ENCODE data around the gene IGF1R. TPM values are rescaled to one million over a fixed set of nuclear protein-coding genes. Genes with fewer than 3 reads are reported as not detected.

Gene IGF1R
- total RNA-seq, 1 experiment from 2014 or later = 16.3 TPM

DNA sequence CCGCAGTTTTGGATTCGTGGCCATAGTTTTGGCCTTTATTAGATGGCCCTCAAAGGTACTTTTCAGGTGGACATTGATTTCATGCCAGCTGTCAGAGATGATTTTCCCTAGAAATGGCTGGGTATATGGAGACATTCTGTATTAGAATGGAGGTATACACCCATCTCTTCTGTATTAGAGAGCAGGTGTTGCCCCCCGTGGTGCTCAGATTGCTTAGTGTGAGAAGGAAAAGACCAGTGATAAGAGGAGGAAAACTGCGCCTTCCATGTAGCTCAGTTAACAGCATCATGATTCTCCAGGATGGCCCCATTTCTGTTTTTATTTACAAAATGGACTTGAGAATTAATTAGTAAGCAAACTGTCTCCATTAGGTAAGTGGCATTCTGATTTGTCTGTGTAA, 145.9 kb downstream of the IGF1R start:
- Histone ChIP-seq H3K9me2 (ENCODE audit: insufficient read depth) (no peaks in the 10 kb centered on the region), H3K4me1 (ENCODE audit: control insufficient read depth in 1 of 2, insufficient read depth in 2 of 2, low read length in 2 of 2) (peaks cover 6 to 15% of the 10 kb centered on the region in 2 experiments; a peak in 3 of 4 replicates), H2AFZ (ENCODE audit: low read depth, low read length, poor library complexity, severe bottlenecking) (no peak overlapping the region), H3K36me3 (ENCODE audit: control insufficient read depth in 1 of 2, insufficient read depth in 2 of 2, low read length in 2 of 2) (no peaks in the 10 kb centered on the region), H3K79me2 (ENCODE audit: insufficient read depth, low read length) (no peaks in the 10 kb centered on the region), H3K4me3 (replicated peaks in 1 of 2; ENCODE audit: low read depth in 1 of 2, low read length in 2 of 2) (no peak overlapping the region), H3K9ac (ENCODE audit: low read length) (no peak overlapping the region), H3K27ac (ENCODE audit: low read depth, low read length) (no peak overlapping the region), H3K9me3 (ENCODE audit: control insufficient read depth in 1 of 2, insufficient read depth in 1 of 2, low read depth in 1 of 2, low read length in 2 of 2) (no peaks in the 10 kb centered on the region), H3K4me2 (ENCODE audit: low read length) (no peak overlapping the region), H3K27me3 (ENCODE audit: insufficient read depth, low read length) (no peaks in the 10 kb centered on the region), H4K20me1 (ENCODE audit: insufficient read depth) (no peaks in the 10 kb centered on the region)
- TF ChIP-seq, protein P1, sequence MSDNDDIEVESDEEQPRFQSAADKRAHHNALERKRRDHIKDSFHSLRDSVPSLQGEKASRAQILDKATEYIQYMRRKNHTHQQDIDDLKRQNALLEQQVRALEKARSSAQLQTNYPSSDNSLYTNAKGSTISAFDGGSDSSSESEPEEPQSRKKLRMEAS (IDR thresholded peaks at IDR 0.05) = no peak
- TF ChIP-seq SIN3A (IDR thresholded peaks at IDR 0.05; ENCODE audit: low read depth) (no peak), RAD21 (IDR thresholded peaks at IDR 0.05; ENCODE audit: low read depth) (no peak), EZH2phosphoT487 (IDR thresholded peaks at IDR 0.05; ENCODE audit: borderline replicate concordance) (no peak)
- ATAC-seq (no peak), DNase-seq (ENCODE audit: low read depth, low spot score) (no peak)
- CTCF ChIA-PET = no interaction called here
- intact Hi-C loops (cut with micrococcal nuclease) = no loop called here
- POLR2A ChIA-PET = interaction anchor here (1.1 kb wide), 1 partner anchor 15 kb away, joined by 3 read pairs; no protein-coding TSS in a partner anchor
- RAD21 ChIA-PET (ENCODE audit: low non-redundant PET in 1 of 2, low total read pairs in 2 of 2, uncharacterized antibody in 2 of 2, unreplicated experiment in 2 of 2) = no interaction called here
- no TSS peak for BruUV-seq (replicated peaks)

DNA sequence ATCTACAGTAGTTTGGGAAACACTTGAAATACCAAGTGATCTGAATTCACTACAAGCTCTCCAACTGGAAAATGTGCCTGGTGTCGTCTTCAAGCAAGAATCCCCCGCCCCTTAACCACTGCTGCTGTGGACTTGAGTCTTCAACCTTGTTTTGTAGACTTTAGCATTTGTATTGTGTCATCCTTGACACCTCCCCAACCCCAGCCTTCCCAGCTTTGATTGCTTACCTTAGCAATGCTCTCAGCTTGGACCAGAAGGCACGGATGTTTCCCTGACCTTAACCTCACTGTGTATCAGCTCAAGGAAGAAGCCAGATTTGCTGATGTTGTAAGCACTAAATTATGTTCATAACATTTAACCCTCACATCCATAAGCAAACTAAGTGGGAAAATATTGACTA, 146.4 kb downstream of the IGF1R start:
- Histone ChIP-seq H3K4me1 (ENCODE audit: control insufficient read depth in 1 of 2, insufficient read depth in 2 of 2, low read length in 2 of 2) (peaks cover 12 to 20% of the 10 kb centered on the region in 2 experiments), H3K27ac (ENCODE audit: low read depth, low read length) (no peak overlapping the region), H2AFZ (ENCODE audit: low read depth, low read length, poor library complexity, severe bottlenecking) (no peak overlapping the region), H4K20me1 (ENCODE audit: insufficient read depth) (no peaks in the 10 kb centered on the region), H3K4me2 (ENCODE audit: low read length) (no peak overlapping the region), H3K9me3 (ENCODE audit: control insufficient read depth in 1 of 2, insufficient read depth in 1 of 2, low read depth in 1 of 2, low read length in 2 of 2) (no peaks in the 10 kb centered on the region), H3K4me3 (replicated peaks in 1 of 2; ENCODE audit: low read depth in 1 of 2, low read length in 2 of 2) (no peak overlapping the region), H3K27me3 (ENCODE audit: insufficient read depth, low read length) (no peaks in the 10 kb centered on the region), H3K36me3 (ENCODE audit: control insufficient read depth in 1 of 2, insufficient read depth in 2 of 2, low read length in 2 of 2) (no peaks in the 10 kb centered on the region), H3K9ac (ENCODE audit: low read length) (no peak overlapping the region), H3K9me2 (ENCODE audit: insufficient read depth) (no peaks in the 10 kb centered on the region), H3K79me2 (ENCODE audit: insufficient read depth, low read length) (no peaks in the 10 kb centered on the region)
- DNase-seq (ENCODE audit: low read depth, low spot score) (no peak), ATAC-seq (no peak)
- ChIA-PET RAD21 (ENCODE audit: low non-redundant PET in 1 of 2, low total read pairs in 2 of 2, uncharacterized antibody in 2 of 2, unreplicated experiment in 2 of 2) (no interaction called here), POLR2A (no interaction called here), CTCF (no interaction called here)
- intact Hi-C loops (cut with micrococcal nuclease) = no loop called here
- BruUV-seq (replicated peaks) = no TSS peak
- TF ChIP-seq ZNF274 (IDR thresholded peaks at IDR 0.05; ENCODE audit: low read depth, low read length) (no peak), CEBPB (IDR thresholded peaks at IDR 0.05; ENCODE audit: low read depth) (no peak), SP1 (IDR thresholded peaks at IDR 0.05; ENCODE audit: low read depth) (no peak), POLR2AphosphoS5 (IDR thresholded peaks at IDR 0.05; ENCODE audit: low read depth, low read length) (no peak), FOSL1 (IDR thresholded peaks at IDR 0.05; ENCODE audit: low read depth) (no peak), RAD21 (IDR thresholded peaks at IDR 0.05; ENCODE audit: low read depth) (no peak), EZH2phosphoT487 (IDR thresholded peaks at IDR 0.05; ENCODE audit: borderline replicate concordance) (no peak), EGR1 (IDR thresholded peaks at IDR 0.05; ENCODE audit: low read depth) (no peak), ELF1 (IDR thresholded peaks at IDR 0.05; ENCODE audit: borderline replicate concordance, low read depth) (no peak), CBX3 (IDR thresholded peaks at IDR 0.05; ENCODE audit: low read depth) (no peak), JUND (IDR thresholded peaks at IDR 0.05) (no peak), SIN3A (IDR thresholded peaks at IDR 0.05; ENCODE audit: low read depth) (no peak), EZH2 (IDR thresholded peaks at IDR 0.05) (no peak), ZFX (IDR thresholded peaks at IDR 0.05) (no peak)
- TF ChIP-seq, protein P2, sequence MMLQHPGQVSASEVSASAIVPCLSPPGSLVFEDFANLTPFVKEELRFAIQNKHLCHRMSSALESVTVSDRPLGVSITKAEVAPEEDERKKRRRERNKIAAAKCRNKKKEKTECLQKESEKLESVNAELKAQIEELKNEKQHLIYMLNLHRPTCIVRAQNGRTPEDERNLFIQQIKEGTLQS (IDR thresholded peaks at IDR 0.05) = no peak
- TF ChIP-seq, protein P3, sequence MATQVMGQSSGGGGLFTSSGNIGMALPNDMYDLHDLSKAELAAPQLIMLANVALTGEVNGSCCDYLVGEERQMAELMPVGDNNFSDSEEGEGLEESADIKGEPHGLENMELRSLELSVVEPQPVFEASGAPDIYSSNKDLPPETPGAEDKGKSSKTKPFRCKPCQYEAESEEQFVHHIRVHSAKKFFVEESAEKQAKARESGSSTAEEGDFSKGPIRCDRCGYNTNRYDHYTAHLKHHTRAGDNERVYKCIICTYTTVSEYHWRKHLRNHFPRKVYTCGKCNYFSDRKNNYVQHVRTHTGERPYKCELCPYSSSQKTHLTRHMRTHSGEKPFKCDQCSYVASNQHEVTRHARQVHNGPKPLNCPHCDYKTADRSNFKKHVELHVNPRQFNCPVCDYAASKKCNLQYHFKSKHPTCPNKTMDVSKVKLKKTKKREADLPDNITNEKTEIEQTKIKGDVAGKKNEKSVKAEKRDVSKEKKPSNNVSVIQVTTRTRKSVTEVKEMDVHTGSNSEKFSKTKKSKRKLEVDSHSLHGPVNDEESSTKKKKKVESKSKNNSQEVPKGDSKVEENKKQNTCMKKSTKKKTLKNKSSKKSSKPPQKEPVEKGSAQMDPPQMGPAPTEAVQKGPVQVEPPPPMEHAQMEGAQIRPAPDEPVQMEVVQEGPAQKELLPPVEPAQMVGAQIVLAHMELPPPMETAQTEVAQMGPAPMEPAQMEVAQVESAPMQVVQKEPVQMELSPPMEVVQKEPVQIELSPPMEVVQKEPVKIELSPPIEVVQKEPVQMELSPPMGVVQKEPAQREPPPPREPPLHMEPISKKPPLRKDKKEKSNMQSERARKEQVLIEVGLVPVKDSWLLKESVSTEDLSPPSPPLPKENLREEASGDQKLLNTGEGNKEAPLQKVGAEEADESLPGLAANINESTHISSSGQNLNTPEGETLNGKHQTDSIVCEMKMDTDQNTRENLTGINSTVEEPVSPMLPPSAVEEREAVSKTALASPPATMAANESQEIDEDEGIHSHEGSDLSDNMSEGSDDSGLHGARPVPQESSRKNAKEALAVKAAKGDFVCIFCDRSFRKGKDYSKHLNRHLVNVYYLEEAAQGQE (IDR thresholded peaks at IDR 0.05; ENCODE audit: low read depth) = no peak
- TF ChIP-seq, protein P4, sequence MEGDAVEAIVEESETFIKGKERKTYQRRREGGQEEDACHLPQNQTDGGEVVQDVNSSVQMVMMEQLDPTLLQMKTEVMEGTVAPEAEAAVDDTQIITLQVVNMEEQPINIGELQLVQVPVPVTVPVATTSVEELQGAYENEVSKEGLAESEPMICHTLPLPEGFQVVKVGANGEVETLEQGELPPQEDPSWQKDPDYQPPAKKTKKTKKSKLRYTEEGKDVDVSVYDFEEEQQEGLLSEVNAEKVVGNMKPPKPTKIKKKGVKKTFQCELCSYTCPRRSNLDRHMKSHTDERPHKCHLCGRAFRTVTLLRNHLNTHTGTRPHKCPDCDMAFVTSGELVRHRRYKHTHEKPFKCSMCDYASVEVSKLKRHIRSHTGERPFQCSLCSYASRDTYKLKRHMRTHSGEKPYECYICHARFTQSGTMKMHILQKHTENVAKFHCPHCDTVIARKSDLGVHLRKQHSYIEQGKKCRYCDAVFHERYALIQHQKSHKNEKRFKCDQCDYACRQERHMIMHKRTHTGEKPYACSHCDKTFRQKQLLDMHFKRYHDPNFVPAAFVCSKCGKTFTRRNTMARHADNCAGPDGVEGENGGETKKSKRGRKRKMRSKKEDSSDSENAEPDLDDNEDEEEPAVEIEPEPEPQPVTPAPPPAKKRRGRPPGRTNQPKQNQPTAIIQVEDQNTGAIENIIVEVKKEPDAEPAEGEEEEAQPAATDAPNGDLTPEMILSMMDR (IDR thresholded peaks at IDR 0.05 in 2 of 3, conservative IDR thresholded peaks at IDR 0.05 in 1 of 3; ENCODE audit: borderline replicate concordance in 1 of 3, insufficient read depth in 1 of 3, low read depth in 2 of 3, low read length in 2 of 3) = no peak
